ENCODE measurements around the gene NPAS3. TPM values are rescaled to one million over a fixed set of nuclear protein-coding genes. Genes with fewer than 3 reads are reported as not detected.

The NPAS3 gene
- polyA plus RNA-seq, 3 donors, result 8.6 to 10.2 (median 10.2) TPM

- DNase-seq (ENCODE audit: low read depth in 3 of 3, low spot score in 2 of 3), result no peak
Observed at GRCh38 chr14:32940066-32940651, 1.5 kb downstream of the NPAS3 start.

DNA sequence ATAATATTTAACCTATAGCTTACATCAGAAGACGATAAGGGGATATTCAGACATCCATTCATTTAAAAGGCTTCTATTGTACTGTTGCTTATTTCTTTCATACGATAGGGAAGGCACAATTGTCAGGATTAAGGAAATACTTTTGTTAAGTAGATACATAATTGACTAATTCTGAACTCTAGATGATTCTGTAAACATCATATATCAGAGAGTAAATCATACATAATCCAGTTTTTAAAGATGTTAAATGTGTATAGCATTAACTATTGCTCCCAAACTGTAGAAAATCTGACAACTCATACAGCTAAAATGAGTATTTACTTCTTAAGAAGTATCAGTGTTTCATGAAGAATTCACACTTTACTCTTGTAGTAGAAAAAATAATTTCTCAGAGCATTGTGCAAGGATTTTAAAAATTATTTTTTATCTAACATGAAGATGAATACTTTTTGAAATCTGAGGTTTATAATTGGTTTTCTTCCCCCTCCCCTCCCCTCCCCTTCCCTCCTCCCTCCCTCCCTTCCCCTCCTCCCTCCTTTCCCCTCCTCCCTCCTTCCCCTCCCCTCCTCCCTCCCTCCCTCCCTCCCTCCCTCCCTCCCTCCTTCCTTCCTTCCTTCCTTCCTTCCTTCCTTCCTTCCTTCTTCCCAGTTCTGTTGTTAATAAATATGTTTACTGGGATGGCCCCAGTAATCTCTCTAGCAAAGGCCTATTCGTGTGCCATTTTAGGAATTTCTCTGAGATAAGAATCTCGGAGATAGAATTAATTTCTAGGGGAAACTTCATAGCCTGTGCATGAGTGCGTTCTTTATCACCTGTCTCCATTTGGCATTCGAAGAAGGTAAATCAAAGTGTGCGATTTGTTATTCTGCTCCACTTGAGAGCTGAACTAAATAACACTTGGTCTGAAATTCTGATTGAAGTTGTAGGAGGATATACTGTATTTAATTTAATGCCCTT is 2.3 kb downstream of the NPAS3 start:
- DNase-seq (ENCODE audit: low read depth in 3 of 3, low spot score in 2 of 3), result no peak

GRCh38 chr14:32941668-32942065 is 3.0 kb downstream of the NPAS3 start:
- no peak for DNase-seq (ENCODE audit: low read depth in 3 of 3, low spot score in 2 of 3)

DNA sequence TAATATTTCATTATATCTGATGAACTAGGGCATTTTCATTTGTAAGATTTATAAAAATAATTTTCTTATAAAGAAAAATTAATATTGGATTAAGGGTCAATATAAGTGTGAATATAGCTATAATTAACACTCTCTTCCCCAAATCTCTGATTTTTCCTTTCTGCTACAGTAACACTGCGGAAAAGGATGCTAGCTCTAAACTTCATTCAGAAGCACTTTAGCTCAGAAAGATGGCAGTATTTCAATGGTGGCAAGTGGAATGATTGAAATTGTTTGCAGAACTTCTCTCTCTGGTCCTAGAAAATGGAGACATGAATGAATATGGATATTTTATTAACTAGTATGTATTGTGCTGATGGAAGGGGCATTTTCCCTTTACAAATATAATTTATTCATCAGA is 8.4 kb downstream of the NPAS3 start:
- no peak for DNase-seq (ENCODE audit: low read depth in 3 of 3, low spot score in 2 of 3)

- no peak for DNase-seq (ENCODE audit: low read depth in 3 of 3, low spot score in 2 of 3)
Observed at GRCh38 chr14:32947792-32948191, 9.1 kb downstream of the NPAS3 start.

GRCh38 chr14:32950584-32950983 is 11.9 kb downstream of the NPAS3 start:
- no peak for DNase-seq (ENCODE audit: low read depth in 3 of 3, low spot score in 2 of 3)

DNA sequence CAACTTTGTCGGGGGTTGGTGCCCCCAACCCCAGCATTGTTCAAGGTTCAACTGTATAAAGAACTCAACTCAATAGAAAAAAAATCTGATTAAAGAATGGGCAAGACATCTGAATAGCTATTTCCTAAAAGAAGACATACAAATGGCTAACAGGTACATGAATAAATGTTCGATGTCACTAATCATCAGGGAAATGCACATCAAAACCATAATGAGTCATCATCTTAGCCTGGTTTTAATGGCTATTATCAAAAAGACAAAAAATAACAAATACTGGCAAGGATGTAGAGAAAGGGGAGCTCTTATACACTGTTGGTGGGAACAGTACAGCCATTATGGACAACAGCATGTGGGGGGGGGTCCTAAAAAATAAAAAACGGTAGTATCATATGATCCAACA is 28.7 kb downstream of the NPAS3 start:
- no peak for DNase-seq (ENCODE audit: low read depth in 3 of 3, low spot score in 2 of 3)

DNA sequence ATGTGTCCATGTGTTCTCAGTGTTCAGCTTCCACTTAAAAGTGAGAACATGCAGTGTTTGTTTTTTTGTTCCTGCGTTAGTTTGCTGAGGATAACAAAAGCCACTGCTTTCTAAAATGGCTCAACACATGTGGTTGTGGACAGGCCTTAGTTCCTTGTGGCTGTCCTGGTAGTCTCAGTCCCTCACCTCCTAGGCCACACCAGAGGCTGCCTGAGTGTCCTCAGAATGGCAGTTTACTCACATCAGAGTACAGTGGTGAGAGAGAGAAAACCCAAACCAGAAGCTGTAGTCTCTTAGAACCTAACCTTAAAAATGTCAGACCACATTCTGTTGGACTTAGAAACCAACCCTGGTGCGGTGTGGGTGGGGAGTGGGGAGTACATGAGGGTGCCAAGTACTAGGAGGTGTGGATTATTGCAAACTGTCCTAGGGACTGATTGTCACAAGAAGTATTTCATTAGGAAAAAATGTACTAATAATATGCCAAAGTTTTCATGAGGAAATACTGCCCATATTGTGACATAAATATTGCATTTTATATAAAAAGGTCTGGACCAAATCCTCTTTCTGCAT is 30.4 kb downstream of the NPAS3 start:
- no peak for DNase-seq (ENCODE audit: low read depth in 3 of 3, low spot score in 2 of 3)

DNA sequence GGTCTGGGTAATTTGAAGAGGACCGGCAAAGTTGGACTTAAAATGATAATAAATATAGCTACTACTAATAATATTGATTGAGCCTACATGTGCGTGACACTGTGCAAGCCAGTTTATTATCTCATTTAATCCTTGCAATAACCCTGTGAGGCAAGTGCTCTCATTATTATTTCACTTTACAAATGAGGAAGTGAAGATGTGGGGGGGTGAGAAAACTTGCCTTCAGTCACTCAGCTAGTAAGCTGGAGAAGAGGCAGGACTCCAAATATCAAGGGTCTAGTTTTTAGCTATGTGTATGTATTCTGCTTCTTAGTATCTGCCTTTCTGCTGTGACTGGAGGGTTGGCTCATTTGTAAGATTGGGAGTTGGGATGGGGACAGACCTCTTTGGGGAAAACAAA is 39.2 kb downstream of the NPAS3 start:
- DNase-seq (ENCODE audit: low read depth in 3 of 3, low spot score in 2 of 3), result no peak

GRCh38 chr14:32978691-32979255 is 40.1 kb downstream of the NPAS3 start:
- no peak for DNase-seq (ENCODE audit: low read depth in 3 of 3, low spot score in 2 of 3)

DNA sequence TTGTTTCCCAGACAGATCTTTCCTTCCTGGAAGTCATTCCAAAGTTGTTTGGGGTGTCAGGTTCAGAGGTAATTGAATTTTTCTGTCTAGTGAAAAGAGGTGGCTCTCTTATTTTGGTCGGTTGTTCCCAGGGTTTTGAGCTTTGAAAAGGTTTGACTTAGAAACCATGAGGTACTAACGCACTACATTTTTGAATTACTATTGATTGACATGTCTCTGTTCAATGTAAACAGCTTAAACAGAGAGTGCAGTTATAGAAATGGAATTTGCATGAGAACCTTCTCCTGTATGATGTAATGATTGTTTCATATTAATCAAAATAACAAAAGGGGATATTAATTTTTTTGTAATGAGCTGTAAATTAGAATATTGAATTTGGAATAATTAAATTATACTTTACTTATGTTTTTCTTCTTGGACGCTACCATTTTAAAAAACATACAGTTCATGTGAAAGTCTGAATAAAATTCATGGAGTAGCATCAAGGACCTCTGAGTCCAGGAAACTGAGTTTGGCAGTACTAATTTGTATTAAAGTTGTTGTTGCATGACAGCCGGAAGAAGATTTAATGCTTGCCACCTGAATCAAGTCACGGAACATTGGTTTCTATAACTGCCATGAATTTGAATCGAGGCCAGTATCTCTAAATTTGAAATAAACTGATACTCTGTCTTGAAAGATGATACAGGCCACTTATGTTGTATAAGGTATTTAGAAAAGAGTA is 41.7 kb downstream of the NPAS3 start:
- no peak for DNase-seq (ENCODE audit: low read depth in 3 of 3, low spot score in 2 of 3)

DNA sequence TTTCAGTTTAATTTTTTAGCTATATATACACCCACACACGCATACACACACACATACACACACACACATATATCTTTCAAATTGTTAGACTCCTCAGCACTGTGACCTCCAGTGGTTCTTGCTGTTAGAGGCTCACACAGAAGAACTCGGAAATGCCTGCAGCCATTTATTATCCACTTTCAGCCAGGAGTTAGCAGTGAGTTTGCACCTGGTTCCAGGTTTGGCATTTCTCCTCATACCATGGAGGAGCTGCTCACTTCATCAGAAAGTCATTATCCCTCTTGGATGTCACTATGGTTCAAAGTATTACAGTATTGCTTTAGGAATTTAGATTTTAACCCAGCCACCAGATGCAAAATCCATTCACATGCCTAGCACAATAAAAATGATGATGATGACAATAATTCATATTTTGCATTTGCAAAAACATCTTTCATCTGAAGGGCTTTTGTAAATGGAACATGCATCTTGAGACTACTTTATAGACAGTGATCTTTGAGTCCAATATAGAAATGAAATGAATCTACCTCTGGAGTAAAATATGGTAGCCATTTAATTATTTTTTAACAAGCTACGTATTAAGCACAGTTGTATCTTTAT is 42.3 kb downstream of the NPAS3 start:
- DNase-seq (ENCODE audit: low read depth in 3 of 3, low spot score in 2 of 3), result no peak

GRCh38 chr14:32984241-32984930 is 45.7 kb downstream of the NPAS3 start:
- no peak for DNase-seq (ENCODE audit: low read depth in 3 of 3, low spot score in 2 of 3)

GRCh38 chr14:32985866-32986265 is 47.2 kb downstream of the NPAS3 start:
- DNase-seq (ENCODE audit: low read depth in 3 of 3, low spot score in 2 of 3), result no peak

DNA sequence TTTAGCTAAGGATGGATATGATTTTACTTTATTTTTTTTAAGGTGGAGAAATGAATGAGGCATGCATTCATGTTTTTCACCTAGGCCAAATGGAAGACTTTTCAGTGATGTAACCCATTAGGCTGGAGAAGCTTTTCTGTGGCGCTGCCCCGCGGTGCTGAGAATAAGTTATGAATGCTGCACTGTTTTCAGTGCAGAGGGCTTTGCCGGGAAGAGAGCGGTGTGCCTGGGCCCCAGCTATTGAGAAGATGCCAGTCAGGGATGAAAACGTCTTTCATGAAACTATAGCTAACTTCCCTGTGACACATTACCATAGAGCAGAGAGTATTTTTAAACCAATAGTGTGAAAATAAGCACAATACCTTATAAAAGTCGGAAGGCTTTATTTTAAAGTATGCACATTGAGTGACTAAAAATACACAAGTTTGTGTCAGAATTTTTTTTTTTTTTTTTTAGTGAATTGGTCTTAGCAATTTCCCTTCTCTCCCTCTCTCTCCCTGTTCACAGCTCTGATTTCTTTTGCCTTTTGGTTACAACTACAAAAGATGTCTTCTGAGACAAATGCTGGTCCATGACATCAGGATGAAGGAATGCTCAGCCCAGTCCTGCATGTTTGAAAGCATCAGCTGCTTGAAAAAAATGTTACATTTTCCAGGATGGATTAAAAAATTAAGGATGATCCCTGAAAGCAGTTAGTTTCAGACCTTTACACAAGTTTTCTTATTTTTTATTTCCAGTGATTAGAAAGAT is 48.3 kb downstream of the NPAS3 start:
- no peak for DNase-seq (ENCODE audit: low read depth in 3 of 3, low spot score in 2 of 3)

DNA sequence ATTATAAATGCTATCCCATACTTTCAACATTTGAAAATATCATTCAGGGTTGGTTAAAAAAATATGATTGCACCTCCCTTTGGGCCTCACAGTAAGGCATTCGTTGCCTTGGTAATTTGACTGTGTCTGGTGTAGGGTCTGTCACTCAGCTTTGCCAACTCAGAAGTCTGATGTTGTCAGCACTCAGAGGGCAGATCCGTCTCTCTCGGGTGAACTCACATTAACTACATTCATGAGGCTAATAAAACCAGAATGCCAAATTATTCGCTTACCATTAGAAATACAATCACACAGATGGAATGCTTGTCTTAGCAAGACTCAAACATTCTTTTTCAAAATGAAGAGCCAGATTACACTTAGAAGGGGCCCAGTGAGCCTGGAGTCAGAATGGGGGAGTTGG is 53.0 kb downstream of the NPAS3 start:
- no peak for DNase-seq (ENCODE audit: low read depth in 3 of 3, low spot score in 2 of 3)

GRCh38 chr14:32993921-32994320 is 55.2 kb downstream of the NPAS3 start:
- DNase-seq (ENCODE audit: low read depth in 3 of 3, low spot score in 2 of 3), result no peak

DNA sequence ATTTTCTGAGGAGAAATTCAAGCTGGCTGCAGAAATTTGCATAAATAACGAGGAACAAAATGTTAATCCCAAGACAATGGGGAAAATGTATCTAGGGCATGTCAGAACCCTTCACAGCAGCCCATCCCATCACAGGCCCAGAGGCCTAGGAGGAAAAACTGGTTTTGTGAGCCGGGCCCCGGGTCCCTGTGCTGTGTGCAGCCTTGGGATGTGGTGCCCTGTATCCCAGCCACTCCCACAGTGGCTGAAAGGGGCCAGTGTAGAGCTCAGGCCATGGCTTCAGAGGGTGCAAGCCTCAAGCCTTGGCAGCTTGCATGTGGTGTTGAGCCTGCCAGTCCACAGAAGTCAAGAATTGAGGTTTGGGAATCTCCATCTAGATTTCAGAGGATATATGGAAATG is 57.7 kb downstream of the NPAS3 start:
- no peak for DNase-seq (ENCODE audit: low read depth in 3 of 3, low spot score in 2 of 3)

DNA sequence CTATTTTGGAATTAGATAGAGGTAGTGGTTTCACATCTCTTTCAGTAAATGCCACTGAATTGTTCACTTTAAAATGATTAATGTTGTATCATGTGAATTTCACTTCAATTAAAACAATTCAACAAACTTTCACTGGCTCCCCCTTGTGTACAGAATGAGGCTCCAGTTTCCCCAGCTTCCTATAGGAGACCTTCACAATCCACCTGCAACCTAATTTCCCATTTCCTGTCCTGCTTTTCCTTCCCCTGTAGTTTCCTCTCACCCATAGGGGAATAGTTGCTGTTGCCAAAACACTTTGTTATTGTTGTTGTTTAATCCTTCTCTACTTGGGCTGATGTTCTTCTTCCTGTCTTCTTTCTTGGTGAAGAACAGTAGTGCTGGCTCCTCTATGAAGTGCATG is 59.8 kb downstream of the NPAS3 start:
- DNase-seq (ENCODE audit: low read depth in 3 of 3, low spot score in 2 of 3), result no peak
